ENCODE measurements around the gene ZNF438.

DNA sequence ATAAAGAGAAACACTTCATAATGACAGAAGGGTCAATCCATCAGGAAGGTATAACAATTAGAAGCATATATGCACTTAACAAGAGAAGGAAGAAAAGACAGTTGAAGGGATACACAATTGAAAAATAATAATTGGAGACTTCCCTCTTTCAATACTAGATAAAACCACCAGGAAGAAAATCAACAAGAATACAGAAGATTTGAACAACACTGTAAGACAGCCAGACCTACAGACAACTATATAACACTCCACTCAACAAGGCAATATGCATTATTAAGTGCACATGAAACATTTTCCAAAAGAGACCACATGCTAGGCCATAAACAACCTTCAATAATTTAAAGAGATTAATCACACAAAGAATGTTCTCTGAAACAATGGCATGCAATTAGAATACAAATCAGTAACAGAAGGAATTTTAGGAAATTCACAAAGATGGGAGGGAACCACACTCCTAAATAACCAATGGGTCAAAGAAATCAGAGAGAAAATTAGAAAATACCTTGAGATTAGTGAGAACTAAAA lies 35.1 kb downstream of the ZNF438 start:
- TF ChIP-seq, protein P1, sequence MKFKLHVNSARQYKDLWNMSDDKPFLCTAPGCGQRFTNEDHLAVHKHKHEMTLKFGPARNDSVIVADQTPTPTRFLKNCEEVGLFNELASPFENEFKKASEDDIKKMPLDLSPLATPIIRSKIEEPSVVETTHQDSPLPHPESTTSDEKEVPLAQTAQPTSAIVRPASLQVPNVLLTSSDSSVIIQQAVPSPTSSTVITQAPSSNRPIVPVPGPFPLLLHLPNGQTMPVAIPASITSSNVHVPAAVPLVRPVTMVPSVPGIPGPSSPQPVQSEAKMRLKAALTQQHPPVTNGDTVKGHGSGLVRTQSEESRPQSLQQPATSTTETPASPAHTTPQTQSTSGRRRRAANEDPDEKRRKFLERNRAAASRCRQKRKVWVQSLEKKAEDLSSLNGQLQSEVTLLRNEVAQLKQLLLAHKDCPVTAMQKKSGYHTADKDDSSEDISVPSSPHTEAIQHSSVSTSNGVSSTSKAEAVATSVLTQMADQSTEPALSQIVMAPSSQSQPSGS (IDR thresholded peaks at IDR 0.05; ENCODE audit: low read length), result no peak
- TF ChIP-seq, protein P2, sequence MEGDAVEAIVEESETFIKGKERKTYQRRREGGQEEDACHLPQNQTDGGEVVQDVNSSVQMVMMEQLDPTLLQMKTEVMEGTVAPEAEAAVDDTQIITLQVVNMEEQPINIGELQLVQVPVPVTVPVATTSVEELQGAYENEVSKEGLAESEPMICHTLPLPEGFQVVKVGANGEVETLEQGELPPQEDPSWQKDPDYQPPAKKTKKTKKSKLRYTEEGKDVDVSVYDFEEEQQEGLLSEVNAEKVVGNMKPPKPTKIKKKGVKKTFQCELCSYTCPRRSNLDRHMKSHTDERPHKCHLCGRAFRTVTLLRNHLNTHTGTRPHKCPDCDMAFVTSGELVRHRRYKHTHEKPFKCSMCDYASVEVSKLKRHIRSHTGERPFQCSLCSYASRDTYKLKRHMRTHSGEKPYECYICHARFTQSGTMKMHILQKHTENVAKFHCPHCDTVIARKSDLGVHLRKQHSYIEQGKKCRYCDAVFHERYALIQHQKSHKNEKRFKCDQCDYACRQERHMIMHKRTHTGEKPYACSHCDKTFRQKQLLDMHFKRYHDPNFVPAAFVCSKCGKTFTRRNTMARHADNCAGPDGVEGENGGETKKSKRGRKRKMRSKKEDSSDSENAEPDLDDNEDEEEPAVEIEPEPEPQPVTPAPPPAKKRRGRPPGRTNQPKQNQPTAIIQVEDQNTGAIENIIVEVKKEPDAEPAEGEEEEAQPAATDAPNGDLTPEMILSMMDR (IDR thresholded peaks at IDR 0.05; ENCODE audit: control extremely low read depth in 1 of 3, insufficient read depth in 1 of 3, low read depth in 1 of 3, low read length in 3 of 3), result no peak
